Neural progenitor cell (in vitro differentiated cells): ENCODE results near the gene CDH13.

ENCODE experiments used
- CTCF ChIP-seq: fragments of 200-600 bp; sonication (generic); IDR thresholded peaks from 2 replicates; pipeline ENCODE4 v1.5.1; 2017; ENCODE audit warnings: antibody characterized with exemption, mild to moderate bottlenecking
- EZH2phosphoT487 ChIP-seq: fragments of 200-600 bp; sonication (generic); IDR thresholded peaks from 2 replicates; pipeline ENCODE4 v1.6.1; 2017; ENCODE audit warnings: antibody characterized with exemption

DNA sequence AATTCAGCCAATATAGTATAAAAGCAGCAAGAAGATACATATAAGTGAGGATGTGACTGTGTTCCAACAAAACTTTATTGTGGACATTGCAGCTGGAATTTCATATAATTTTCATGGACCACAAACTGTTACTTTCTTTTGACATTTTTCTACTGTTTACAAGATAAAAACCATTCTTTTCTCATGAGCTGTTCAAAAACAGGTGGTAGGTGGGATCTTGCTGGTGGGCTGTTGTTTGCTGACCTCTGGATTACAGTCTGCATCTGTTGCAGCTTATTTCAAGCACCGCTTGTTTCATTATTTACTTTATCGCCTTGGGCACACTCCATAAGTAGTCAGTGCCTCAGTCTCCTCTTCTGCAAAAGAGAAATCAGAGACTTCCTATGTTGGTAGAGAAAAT lies 99.5 kb downstream of the CDH13 start:
- TF ChIP-seq CTCF (no peak), EZH2phosphoT487 (no peak)
